Dermis blood vessel endothelial cell (primary cell): Measurements from ENCODE around the gene C13orf46. TPM values are rescaled to one million over a fixed set of nuclear protein-coding genes. Genes with fewer than 3 reads are reported as not detected.

ENCODE experiments used
- DNase-seq: peaks from one replicate; pipeline ENCODE4 v3.0.0; 2010
- total RNA-seq: library from RNA; depleted of rRNA; stranded (reverse); fragments of >200 nt; gene quantifications from 2 replicates; pipeline ENCODE4 v1.2.3, GENCODE V29; 2014

C13orf46 gene
- total RNA-seq, 1 donor from 2014 or later: 0.17 TPM

DNA sequence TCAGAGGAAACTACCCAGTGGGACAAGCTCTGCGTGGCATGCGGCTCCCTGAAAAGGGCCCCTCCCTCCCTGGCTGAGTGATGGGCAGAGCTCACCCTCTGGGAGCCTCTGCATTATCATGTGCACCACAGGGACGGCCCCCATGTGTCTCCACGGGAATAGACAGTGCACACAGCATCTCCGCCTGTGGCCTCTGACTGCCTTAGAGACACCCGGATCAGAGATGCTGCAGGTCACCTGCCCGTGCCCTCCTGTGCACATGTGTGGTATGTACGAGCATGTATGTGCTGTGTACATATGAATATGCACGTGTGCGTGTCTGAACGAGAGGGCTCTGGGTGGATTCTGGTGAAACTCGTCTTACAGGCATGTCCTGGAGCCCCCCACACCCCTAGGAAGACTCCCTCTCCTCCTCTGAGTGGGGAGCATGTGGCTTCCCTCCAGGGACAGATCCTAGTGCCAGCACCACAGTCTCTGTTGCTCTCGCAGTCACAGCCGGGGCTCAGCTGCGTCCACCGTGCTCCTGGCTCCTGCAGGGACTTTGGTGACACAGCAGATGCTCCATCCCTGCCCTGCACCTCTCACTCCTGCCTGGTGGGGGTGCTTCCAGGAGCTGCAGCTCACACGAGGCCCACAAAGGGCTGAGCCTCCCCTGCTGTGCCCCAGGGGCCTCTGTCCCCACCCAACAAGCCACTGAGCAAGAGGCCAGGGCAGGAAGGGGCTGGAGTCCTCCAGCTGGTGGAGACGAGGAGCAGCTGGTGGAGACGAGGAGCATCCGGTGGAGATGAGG lies 19.6 kb downstream of the C13orf46 start:
- no peak for DNase-seq

DNA sequence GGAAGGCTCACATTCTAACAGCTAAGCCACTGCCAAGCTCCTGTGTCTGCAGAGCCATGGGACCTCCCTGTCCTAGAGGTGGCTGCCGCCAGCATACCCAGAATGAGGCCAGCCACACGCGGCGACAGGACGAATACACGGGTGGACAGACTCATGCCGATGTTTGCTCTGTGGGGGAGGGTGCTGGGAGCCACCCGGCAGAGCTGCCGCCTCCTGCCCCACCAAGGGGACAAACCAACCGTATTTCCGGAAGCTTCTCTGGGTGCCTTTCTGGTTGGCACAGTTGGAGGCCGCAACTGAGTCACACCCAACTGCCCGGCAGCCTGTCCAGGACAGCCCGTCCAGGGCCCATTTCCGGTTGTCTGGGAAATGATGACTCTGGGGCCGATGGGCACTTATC lies 20.3 kb downstream of the C13orf46 start:
- no peak for DNase-seq

DNA sequence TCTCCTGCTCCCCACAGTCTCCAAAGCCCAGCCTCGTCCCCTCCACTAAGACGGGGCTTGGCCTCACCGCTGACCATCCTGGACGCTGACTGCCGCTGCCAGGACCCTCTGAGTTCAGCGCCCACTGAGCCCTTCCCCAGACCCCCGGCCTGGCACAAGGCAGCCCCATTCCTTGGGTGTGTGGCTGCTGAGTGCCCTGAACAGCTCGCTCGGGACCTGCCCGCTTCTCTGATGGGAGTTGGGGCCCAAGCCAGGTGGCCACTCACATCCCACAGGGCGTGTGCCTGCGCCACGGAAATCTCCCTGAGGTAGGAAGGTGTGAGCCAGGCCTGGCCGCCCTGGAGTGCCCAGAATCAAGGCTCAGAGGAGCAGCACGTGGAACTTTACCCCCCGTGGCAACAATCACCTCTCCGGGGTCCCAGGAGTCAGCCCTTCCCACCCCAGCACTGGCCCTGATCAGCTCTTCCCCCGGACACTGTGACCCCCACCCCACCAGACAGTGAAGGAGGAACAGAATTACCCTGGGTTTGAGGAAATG lies 20.8 kb downstream of the C13orf46 start:
- DNase-seq: no peak

DNA sequence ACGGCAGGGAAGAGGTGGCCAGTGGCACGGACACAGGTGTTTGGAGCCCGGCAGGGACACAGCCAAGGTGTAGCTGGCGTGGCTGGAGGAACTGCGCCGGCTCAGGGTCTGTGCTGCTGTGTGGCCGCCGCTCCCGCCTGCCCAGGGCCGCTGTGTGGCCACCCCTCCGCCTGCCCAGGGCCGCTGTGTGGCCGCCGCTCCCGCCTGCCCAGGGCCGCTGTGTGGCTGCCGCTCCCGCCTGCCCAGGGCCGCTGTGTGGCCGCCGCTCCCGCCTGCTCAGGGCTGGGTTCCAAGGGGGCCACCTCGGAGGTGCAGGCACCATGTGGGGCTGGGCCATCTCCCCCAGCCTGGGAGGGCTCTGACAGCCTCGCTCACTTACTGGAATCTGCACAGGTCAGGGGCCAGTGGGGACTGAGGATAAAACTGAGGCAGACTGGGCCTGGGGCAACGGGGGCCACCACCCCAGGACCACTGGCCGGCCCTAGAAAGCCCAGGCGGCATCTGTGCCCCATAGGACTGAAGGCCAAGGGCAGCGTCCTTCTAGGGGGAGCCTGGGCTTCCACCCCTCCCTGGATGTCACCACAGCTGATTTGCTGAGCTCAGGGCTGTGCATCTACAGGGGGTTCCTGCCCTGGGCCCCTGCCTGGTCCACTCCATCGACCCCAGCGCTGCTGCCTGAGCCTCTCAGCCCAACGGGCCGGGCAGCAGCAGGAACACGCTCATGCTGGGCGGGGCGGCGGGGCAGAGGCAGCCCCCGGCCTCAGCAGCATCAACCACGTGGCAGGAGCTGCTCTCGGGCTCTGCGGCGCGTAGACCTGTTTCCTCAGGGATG lies 21.5 kb downstream of the C13orf46 start:
- no peak for DNase-seq

DNA sequence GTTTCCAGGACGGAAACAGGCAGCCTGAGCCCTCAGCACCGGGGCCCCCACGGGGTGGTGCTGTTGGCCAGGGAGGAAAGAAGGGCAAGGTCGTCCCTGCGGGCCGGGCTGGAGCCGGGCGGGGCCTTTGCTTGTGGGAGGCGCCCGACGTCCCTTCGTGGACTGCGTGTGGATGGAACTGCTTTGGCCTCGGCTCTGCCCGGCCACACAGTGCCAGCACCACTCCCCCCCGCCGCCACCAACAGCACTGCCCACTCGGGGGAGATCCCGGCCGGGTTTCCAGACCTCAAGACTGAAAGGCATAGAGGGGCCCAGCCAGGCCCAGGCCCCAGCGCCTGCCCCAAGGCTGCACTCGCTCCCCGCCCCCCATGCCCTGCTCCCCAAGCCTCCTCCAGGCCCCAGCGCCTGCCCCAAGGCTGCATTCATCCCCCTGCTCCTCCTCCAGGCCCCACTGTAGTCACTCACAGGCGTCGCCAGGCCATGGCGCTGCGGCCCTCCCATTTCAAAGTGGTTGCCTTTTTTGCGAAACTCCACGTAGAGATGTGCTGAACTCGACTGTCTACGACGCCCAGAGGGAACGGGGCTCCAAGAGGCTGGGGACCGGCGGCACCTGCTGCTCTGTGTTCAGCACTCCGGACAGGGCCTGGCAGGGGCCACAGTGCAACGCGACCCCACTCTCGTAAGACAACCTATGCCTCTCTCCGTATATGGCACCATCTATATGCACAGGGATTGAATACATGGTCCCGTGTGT lies 22.5 kb downstream of the C13orf46 start:
- peak; percentile 85 for DNase-seq

DNA sequence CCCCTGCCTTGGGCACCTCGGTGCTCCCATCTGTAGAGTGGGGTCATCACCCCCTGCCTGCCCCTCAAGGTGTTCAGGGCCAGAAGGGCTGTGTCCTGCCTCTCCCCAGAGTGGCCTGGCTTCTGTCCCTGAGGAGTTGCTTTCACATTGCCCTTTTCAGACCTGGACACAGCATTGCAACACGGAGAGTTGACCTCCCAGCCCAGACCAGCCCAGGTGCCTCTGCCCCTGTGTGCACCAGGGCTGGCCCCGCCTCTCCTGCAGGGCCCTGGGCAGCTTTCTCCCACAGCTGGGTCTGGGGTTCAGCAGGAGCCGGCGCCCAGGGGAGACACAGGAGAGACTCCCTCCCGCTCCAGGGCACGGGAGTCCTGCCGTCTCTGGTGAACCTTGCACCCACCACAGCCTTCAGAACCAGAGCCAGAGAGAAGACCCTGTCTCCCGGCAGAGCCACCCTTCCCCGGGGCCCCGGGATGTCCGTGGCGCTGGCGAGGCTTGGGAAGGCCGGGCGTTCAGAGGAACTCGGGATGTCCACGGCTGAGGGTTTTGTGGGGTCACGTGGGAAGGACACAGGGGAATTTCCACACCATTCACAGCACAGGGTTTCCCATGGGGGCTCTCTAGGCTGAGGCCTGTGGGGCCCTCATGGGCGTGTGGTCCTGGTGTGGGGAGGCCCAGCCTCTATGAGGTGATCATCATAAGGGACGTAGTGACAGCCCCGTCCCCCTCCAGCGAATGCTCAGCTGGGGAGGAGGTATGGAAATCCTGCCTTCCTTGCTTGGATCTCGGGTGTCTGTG lies 23.2 kb downstream of the C13orf46 start:
- DNase-seq: no peak

DNA sequence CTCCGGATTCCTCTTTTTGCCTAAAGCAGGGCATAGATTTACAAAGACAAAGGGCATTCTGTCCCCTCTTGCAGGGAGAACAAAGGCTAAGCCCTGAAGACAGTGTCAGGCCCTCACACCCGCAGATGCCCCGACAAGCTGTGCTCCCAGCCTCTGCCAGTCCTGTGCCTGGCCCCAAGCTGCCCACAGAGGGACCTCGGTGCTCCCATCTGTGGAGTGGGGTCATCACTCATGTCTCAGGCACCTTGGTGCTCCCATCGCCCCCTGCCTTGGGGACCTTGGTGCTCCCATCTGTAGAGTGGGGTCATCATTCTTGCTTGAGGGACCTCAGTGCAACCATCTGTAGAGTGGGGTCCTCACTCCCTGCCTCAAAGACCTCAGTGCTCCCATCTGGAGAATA lies 24.3 kb downstream of the C13orf46 start:
- no peak for DNase-seq

DNA sequence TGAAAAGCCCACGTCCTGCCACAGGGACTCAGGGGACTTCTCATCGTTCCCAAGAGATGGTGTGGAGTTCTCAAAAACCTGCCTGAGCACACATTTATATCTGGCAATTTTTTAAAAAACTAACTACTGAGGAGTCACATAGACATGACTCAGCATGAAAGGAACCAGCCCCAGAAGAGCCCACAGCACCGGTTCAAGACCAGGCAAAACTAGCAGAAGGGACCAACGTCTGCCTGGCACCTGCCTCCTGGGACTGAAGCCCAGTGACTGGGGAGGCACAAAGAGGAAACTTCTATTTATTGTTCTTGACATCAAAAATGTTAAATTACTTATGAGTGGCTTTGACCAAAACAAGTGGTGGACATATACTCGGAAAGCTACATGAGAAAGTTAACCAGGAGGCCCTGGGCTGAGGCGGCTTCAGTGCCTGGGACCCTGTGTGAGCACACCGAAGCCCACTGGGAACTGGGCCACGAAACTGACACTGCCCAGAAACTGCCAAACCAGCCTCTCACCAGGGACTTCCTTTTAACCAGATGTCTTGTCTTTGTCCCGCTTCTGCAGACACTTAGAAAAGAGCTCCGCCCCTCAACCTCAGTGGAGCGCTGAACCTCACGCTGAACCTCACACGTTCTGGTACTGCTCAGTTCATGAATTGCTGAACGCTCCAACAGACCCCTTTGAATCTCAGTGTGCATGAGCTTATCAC lies 25.7 kb downstream of the C13orf46 start:
- no peak for DNase-seq

DNA sequence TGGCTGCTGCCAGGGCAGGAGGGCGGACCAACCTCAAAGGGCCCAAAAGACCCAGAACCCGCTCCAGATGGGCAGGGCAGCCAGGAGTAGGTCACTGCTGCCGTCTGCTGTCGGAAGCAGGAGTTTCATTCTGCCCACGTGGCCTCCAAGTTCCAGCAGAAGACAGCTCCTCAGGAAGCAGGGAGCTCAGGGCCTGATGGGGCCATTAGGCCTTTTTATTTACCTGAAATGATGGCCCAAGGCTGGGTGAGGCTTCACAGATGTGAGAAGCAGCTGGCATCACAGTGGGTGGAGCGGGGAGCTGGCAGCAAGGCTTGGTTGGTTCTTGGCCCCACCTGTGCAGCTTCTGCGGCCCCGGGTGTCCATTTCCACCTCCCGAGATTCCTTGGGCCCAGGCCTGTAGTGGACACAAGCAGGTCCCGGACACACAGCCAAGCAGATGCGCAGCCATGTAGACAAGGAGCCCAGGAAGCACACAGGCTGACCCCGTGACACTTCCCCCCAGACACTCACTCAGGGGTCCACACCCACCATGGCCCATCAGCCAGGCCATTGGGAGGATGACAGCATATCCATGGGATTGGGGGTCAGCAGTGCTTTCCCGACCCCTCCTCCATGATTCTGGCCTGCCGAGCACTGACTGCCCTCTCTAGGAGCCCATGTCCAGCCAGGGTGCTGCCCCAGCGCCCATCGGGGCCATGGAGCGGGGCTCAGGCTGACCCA lies 26.4 kb downstream of the C13orf46 start:
- DNase-seq: peak; percentile 60

DNA sequence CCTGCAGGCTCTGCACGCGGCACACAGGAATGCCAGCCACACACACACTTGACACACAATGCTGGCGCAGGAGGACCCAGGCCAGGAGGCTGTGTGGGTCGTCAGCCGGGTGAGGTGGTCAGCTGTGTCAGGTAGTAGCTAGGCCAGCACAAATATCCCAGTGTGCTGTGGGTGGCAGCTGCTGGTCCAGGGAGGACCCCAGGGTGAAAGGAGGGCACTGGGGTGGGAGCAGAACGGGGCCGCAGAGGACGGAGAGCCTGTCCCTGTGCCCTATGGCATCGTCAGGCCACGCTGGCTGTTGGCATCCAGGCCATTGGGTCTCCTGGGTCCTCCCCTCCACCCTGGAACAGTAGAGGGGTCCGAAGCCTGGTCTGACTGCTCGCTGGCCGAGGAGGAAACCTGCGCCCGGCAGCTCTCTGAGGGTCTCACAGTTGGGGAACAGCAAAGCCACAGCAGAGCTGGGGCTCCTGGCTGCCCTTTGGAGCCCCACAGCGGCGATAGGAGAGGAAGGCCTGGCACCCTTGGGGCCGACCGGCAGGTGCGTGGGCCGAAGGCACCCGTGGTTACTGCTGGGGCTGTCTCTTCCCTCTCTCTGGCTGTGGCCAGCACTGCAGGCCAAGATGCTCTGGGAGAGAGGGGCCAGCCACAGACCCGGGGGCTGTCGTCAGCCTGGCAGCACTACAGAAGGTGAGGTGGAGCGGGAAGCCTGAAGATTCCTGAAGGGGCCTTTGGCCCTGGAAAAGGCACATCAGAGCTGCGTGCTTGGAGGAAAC lies 27.3 kb downstream of the C13orf46 start:
- no peak for DNase-seq

DNA sequence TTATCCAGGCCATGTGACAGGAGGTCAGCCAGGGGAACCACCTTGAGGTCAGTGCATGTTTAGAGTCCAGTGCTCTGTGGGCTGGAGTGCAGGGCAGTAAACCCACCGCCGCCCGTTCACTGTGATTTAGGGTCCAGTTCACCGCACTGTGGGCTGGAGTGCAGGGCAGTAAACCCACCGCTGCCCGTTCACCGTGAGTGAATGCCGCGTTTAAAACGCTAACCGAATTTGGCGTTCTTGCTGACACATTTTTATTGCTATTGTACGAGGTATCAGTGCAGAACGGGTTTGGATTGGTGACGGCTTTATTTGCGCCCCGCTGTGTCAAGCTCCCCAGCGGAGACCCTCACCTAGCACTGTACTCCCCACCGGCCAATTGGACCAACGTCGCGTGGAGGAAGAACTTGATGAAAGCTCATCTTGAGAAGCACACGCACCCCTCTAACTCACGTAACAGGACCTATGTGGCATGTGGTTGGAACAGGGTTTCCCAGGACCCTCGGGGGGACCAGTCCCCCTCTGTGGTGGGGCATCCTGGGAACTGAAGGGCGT lies 27.9 kb downstream of the C13orf46 start:
- DNase-seq: no peak

DNA sequence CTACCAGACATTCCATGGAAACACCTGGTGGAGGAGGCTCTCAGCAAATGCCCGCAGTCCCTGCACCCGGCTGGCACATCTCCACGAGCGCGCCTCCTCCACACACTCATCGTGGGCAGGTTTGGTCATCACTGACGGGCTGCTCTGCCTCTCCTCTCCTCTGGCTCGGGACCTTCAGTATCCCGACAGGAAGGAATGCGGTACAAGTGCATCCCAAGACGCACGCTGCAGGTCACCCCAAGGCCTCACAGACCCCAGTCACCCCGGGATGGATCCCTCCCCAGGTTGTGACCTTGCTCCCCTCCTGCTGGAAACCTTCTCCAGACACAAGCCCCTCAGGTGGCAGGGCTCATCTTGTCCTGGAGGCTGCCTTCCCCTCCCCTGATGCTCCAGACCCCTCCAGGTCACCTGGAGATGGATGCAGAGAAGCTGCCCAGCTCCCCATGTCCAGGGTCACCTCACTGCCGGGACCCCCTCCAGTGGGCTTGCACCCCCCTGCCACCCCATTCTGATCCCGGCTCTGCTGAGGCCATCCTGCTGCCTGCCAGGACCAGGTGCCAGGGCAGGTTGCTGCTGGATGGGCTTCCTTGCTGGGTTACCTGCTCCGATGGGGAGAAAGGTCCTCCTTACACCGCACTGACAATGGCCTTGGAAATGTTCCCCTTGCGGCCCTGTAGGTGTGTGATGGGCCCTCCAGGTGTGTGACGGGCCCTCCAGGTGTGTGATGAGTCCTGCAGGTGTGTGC lies 29.9 kb downstream of the C13orf46 start:
- DNase-seq: no peak

DNA sequence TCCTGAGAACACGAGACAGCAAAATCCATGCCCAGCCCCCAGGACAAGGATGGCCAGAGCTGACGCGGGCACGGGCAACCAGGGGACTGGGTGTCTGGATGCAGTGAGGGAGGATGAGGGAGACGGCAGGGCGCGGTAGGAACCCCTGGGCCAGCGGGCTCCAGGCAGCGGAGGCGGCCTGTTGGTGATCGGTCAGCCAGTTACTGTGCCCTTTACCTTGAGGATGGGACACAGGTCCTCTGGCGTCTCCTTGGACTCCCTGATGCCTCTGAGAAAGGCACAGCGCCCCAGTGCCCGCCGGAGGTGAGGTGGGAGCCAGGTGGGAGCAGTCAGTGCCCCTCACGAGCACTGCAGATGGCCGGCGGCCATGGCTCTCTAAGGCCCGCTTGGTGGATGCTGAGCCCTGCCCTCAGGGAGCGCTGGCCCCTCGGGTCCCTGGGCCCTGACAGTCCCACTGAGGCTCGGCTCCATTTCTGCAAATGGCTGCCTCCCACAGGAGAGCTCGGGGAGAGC lies 31.2 kb downstream of the C13orf46 start:
- no peak for DNase-seq

DNA sequence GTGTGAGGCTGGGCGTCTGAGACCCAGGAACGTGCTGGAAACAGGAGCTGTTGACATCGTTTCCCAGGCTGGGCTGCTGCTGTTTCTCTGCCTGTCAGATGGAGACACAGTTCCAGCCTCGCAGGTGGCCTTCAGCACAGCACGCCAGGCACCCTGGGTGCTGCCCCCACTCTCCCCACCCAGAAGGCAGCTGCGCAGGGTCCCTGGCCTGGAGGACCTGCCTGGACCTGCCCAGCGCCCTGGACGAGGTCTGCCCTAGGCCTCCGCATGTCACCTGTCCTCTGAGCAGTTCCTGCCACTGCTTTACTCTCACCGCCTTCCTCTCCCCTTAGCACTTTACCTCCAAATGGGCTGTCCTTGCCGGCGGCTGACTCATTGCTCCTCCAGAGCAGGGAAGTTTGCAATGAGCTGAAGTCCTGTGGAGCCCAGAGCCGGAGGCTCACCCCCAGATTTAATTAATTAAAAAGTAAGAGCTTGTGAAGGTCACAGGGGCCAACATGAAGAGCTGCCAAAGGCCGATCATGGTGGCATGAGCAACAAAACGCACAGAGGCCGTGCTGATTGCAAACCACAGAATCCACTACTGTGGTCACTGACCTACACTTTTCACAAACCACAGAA lies 32.2 kb downstream of the C13orf46 start:
- DNase-seq: no peak

DNA sequence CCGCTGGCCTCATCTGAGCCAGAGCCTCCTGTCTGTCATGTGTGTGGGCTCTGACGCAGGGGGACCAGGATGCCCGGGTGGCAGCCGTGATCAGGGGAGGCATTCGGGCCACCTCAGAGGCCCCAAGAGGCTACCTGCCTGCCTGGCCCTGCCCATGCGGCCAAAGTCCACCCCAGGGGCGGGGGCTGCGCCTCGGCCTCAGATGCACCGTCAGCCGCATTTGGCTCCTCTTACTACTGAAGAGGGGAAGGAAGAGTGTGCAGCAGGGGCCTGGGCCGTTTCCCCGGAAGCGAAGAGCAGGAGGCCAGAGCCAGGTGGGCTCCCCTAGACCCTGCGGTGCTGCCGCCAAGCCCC lies 34.0 kb downstream of the C13orf46 start:
- DNase-seq: no peak

DNA sequence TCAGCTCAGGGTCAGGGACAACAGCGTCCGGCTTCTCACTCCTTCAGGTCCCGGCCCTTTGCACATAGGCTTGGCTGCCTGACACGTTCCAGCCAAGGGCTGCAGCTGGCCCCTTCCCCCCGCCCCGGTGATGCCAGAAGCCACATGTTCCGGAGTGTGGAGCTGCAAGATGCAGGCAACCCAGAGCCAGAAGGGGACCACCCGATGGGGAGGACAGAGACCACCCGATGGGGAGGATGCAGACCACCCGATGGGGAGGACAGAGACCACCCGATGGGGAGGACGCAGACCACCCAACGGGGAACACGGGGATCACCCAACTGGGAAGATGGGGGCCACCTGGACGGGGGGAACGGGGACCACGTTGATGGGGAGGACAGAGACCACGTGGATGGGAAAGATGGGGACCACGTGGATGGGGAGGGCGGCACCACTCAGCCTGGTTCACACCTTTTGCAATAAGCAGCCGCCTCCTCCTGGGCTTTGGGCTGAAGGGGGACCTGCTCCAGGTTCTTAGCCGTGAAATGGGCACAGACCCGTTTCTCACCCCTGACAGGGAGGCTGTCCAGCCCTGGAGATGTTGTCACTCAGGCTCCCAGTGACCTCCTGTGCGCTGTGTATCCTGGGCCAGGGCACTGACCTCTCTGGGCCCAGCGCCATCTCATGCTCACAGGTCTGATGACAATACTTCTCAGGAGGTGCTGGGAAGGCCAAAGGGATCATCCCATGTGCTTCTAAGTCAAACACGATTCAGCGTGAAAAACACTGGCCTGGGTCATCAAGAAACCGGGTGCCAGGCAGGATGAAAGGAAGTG lies 34.5 kb downstream of the C13orf46 start:
- DNase-seq: no peak

DNA sequence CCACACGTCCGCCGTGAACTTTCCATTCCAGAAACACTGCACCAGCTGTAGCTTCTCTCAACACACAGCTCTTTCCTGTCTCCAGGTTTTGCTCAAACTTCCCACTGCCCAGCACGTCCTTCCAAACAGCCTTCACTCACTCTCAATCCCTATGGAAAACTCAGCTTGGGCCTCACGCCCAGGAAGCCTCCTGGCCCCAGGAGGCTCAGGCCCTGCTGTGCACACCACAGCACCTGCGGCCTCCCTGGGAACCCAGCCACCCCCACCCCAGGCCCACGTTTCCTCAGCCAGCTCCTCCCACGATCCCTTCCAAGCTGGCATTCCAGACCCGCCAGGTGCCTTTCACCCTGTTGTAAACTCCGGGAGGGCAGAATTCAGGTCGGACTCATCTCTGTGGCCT lies 35.2 kb downstream of the C13orf46 start:
- peak; percentile 12 for DNase-seq
